Measurements from ENCODE around the gene GAB4. TPM values are rescaled to one million over a fixed set of nuclear protein-coding genes. Genes with fewer than 3 reads are reported as not detected.

The GAB4 gene
- total and polyA plus RNA-seq, 2 of the 4 experiments (the other 2 are of a cell fraction): not detected

DNA sequence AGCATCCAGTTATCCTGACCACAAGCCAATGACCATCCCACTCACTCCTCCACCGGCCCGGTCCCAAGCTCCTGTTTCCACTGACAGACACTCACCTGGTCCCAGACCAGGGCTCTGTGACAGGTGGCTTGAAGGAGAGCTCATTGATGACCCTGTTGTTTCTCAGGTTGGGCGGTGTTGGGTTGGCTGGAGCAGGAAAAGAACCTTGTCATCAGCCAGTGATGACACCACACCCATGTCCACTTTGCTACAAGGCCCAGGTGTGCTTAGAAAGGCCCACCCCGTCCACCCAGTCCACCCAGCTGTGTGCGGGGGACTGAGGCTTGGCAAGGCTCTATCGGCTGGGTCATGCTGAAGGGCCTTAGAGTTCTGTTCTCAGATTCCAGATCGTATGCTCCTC, 42.9 kb downstream of the GAB4 start:
- H4K5ac ChIP-seq (ENCODE audit: low read depth, low read length): no peak overlapping the region
- H3K14ac ChIP-seq (replicated peaks; ENCODE audit: low read depth, low read length): no peak overlapping the region
- no CpG with 5 or more reads among the region's 7 CpGs for WGBS, 2 experiments (ENCODE audit: extremely low coverage in 2 of 2, insufficient read length in 1 of 2)
- intact Hi-C loops (cut with micrococcal nuclease): no loop called here
- H2BK120ac ChIP-seq (ENCODE audit: low read depth, low read length): no peak overlapping the region
- no peaks in the 10 kb centered on the region for H3K36me3 ChIP-seq (ENCODE audit: control insufficient read depth, insufficient read depth, low read length)
- no peak overlapping the region for H2AK9ac ChIP-seq (replicated peaks; ENCODE audit: low read depth, low read length, poor library complexity)
- peaks cover 45% of the 10 kb centered on the region; the same call in 1 of the 2 replicates for H3K9me3 ChIP-seq (ENCODE audit: control insufficient read depth, insufficient read depth, low read length)
- in situ Hi-C loops (cut with MboI; ENCODE audit: low sequenced_read_pairs): no loop called here
- POLR2A ChIA-PET (ENCODE audit: unreplicated experiment): no interaction called here
- no TSS peak for BruUV-seq (replicated peaks)
- H3K79me1 ChIP-seq (ENCODE audit: low read depth in 1 of 2, low read length in 2 of 2): no peaks in the 10 kb centered on the region
- H3K4me2 ChIP-seq (ENCODE audit: low read depth, low read length): no peak overlapping the region
- H2AK5ac ChIP-seq (ENCODE audit: low read depth, low read length): no peak overlapping the region
- H3K4me3 ChIP-seq (ENCODE audit: insufficient read depth, low read depth, low read length): no peak overlapping the region
- H3K56ac ChIP-seq (ENCODE audit: extremely low read depth, insufficient read depth, low read length): no peak overlapping the region
- H3K4me1 ChIP-seq (ENCODE audit: control insufficient read depth, insufficient read depth, low read length): no peaks in the 10 kb centered on the region
- no peaks in the 10 kb centered on the region for H3K27me3 ChIP-seq (ENCODE audit: control insufficient read depth, insufficient read depth, low read length)
- H4K20me1 ChIP-seq (ENCODE audit: insufficient read depth, low read length): no peaks in the 10 kb centered on the region
- ATAC-seq (ENCODE audit: low read depth): no peak
- dilution Hi-C loops (cut with HindIII; ENCODE audit: low sequenced_read_pairs, unreplicated experiment): no loop called here
- H3K9ac ChIP-seq (ENCODE audit: low read depth, low read length): no peak overlapping the region
- no peak overlapping the region for H2BK20ac ChIP-seq (ENCODE audit: low read depth, low read length)
- no peak overlapping the region for H3K27ac ChIP-seq (ENCODE audit: insufficient read depth, low read length)
- H3K23ac ChIP-seq (ENCODE audit: low read depth, low read length): no peak overlapping the region
- H4K91ac ChIP-seq (ENCODE audit: insufficient read depth, low read depth, low read length): no peak overlapping the region
- H4K8ac ChIP-seq (ENCODE audit: low read depth in 2 of 2, low read length in 2 of 2): no peak overlapping the region
- no peak overlapping the region for H3K4ac ChIP-seq (ENCODE audit: low read depth, low read length)
- H3K9me1 ChIP-seq (ENCODE audit: insufficient read depth, low read length): no peaks in the 10 kb centered on the region
- no peak for DNase-seq
- H2AFZ ChIP-seq (replicated peaks; ENCODE audit: low read length, poor library complexity): no peak overlapping the region
- no peak overlapping the region for H3K18ac ChIP-seq (ENCODE audit: low read depth, low read length)
- CTCF ChIA-PET: no interaction called here
- no peak overlapping the region for H2BK5ac ChIP-seq (ENCODE audit: low read depth, low read length, poor library complexity, severe bottlenecking)
- TF ChIP-seq, protein P1, sequence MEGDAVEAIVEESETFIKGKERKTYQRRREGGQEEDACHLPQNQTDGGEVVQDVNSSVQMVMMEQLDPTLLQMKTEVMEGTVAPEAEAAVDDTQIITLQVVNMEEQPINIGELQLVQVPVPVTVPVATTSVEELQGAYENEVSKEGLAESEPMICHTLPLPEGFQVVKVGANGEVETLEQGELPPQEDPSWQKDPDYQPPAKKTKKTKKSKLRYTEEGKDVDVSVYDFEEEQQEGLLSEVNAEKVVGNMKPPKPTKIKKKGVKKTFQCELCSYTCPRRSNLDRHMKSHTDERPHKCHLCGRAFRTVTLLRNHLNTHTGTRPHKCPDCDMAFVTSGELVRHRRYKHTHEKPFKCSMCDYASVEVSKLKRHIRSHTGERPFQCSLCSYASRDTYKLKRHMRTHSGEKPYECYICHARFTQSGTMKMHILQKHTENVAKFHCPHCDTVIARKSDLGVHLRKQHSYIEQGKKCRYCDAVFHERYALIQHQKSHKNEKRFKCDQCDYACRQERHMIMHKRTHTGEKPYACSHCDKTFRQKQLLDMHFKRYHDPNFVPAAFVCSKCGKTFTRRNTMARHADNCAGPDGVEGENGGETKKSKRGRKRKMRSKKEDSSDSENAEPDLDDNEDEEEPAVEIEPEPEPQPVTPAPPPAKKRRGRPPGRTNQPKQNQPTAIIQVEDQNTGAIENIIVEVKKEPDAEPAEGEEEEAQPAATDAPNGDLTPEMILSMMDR (conservative IDR thresholded peaks at IDR 0.05; ENCODE audit: low read depth, low read length): no peak
- no peak for TF ChIP-seq CEBPB (IDR thresholded peaks at IDR 0.05; ENCODE audit: low read depth, low read length)
- TF ChIP-seq POLR2A (IDR thresholded peaks at IDR 0.05; ENCODE audit: low read depth, low read length): no peak
- TF ChIP-seq MAFK (IDR thresholded peaks at IDR 0.05; ENCODE audit: low read depth, low read length): no peak
- no peak for TF ChIP-seq RAD21 (IDR thresholded peaks at IDR 0.05; ENCODE audit: low read length)
- no peak for TF ChIP-seq FOS (IDR thresholded peaks at IDR 0.05; ENCODE audit: low read depth, low read length)
- no peak for TF ChIP-seq SMC3 (IDR thresholded peaks at IDR 0.05; ENCODE audit: low read depth, low read length)
- no peak for TF ChIP-seq MXI1 (IDR thresholded peaks at IDR 0.05; ENCODE audit: borderline replicate concordance, low read depth, low read length)
- TF ChIP-seq, protein P2, sequence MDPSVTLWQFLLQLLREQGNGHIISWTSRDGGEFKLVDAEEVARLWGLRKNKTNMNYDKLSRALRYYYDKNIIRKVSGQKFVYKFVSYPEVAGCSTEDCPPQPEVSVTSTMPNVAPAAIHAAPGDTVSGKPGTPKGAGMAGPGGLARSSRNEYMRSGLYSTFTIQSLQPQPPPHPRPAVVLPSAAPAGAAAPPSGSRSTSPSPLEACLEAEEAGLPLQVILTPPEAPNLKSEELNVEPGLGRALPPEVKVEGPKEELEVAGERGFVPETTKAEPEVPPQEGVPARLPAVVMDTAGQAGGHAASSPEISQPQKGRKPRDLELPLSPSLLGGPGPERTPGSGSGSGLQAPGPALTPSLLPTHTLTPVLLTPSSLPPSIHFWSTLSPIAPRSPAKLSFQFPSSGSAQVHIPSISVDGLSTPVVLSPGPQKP (IDR thresholded peaks at IDR 0.05; ENCODE audit: borderline replicate concordance, low read depth, low read length): no peak
- no peak for TF ChIP-seq CHD1 (IDR thresholded peaks at IDR 0.05; ENCODE audit: low read depth, low read length)
- TF ChIP-seq, protein P3, sequence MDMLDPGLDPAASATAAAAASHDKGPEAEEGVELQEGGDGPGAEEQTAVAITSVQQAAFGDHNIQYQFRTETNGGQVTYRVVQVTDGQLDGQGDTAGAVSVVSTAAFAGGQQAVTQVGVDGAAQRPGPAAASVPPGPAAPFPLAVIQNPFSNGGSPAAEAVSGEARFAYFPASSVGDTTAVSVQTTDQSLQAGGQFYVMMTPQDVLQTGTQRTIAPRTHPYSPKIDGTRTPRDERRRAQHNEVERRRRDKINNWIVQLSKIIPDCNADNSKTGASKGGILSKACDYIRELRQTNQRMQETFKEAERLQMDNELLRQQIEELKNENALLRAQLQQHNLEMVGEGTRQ (IDR thresholded peaks at IDR 0.05; ENCODE audit: low read depth, low read length): no peak
- TF ChIP-seq BHLHE40 (IDR thresholded peaks at IDR 0.05; ENCODE audit: low read depth, low read length): no peak
- TF ChIP-seq NFE2L2 (IDR thresholded peaks at IDR 0.05; ENCODE audit: low read depth, low read length): no peak
- TF ChIP-seq RFX5 (IDR thresholded peaks at IDR 0.05; ENCODE audit: low read depth, low read length): no peak
- TF ChIP-seq MAZ (IDR thresholded peaks at IDR 0.05; ENCODE audit: borderline replicate concordance, low read depth, low read length): no peak
- no peak for TF ChIP-seq RCOR1 (IDR thresholded peaks at IDR 0.05; ENCODE audit: insufficient replicate concordance, low read length)
- no peak overlapping the region for H2BK15ac ChIP-seq (ENCODE audit: low read depth, low read length)

All from IMR-90 (cell line).